ENCODE measurements around the gene RNF141. TPM values are rescaled to one million over a fixed set of nuclear protein-coding genes. Genes with fewer than 3 reads are reported as not detected.
A peak's percentile ranks its signal among the peaks of the same experiment; 100 is the strongest.

RNF141 gene
- total RNA-seq, 3 donors from 2014 or later = 16.3 to 20.7 (median 18.4) TPM

GRCh38 chr11:10544491-10545465 is 3.8 kb upstream of the RNF141 start:
- ATAC-seq (no peak), DNase-seq (no peak)
- Mint-ChIP-seq H3K4me3 (no peak overlapping the region), H3K4me1 (ENCODE audit: low read depth) (peaks cover 10% of the 10 kb centered on the region), H3K27me3 (ENCODE audit: low read depth) (peaks cover 5% of the 10 kb centered on the region), H3K9me3 (no peaks in the 10 kb centered on the region), H3K36me3 (ENCODE audit: insufficient read depth) (no peaks in the 10 kb centered on the region)

GRCh38 chr11:10543782-10544181 is 2.8 kb upstream of the RNF141 start:
- peaks cover 5% of the 10 kb centered on the region for H3K27me3 Mint-ChIP-seq (ENCODE audit: low read depth)
- ATAC-seq = no peak
- H3K4me1 Mint-ChIP-seq (ENCODE audit: low read depth) = peaks cover 16% of the 10 kb centered on the region
- H3K36me3 Mint-ChIP-seq (ENCODE audit: insufficient read depth) = no peaks in the 10 kb centered on the region
- no peak for DNase-seq
- no peak overlapping the region for H3K4me3 Mint-ChIP-seq
- no peaks in the 10 kb centered on the region for H3K9me3 Mint-ChIP-seq

- no peak for DNase-seq
- no peaks in the 10 kb centered on the region for H3K9me3 Mint-ChIP-seq
- no peak for ATAC-seq
- no peaks in the 10 kb centered on the region for H3K36me3 Mint-ChIP-seq (ENCODE audit: insufficient read depth)
- peaks cover 3% of the 10 kb centered on the region for H3K27me3 Mint-ChIP-seq (ENCODE audit: low read depth)
- no peak overlapping the region for H3K4me3 Mint-ChIP-seq
- peaks cover 18% of the 10 kb centered on the region for H3K4me1 Mint-ChIP-seq (ENCODE audit: low read depth)
Measured at GRCh38 chr11:10542776-10543175, 1.8 kb upstream of the RNF141 start.

- Mint-ChIP-seq H3K27me3 (ENCODE audit: low read depth) (peaks cover 3% of the 10 kb centered on the region), H3K9me3 (no peaks in the 10 kb centered on the region), H3K4me1 (ENCODE audit: low read depth) (peaks cover 18% of the 10 kb centered on the region), H3K36me3 (ENCODE audit: insufficient read depth) (no peaks in the 10 kb centered on the region), H3K4me3 (peak overlapping the region; percentile 91)
- DNase-seq (no peak), ATAC-seq (no peak)
Measured at GRCh38 chr11:10541561-10541930, 559 bp upstream of the RNF141 start.

GRCh38 chr11:10540546-10540914 is 457 bp downstream of the RNF141 start:
- Mint-ChIP-seq H3K4me1 (ENCODE audit: low read depth) (peaks cover 23% of the 10 kb centered on the region), H3K4me3 (peak overlapping the region; percentile 91), H3K27me3 (ENCODE audit: low read depth) (peaks cover 3% of the 10 kb centered on the region), H3K36me3 (ENCODE audit: insufficient read depth) (no peaks in the 10 kb centered on the region), H3K9me3 (no peaks in the 10 kb centered on the region)
- DNase-seq (no peak), ATAC-seq (peak; percentile 9 to 16)

GRCh38 chr11:10539339-10539738 is 1.6 kb downstream of the RNF141 start:
- no peak for DNase-seq
- H3K4me3 Mint-ChIP-seq = peak overlapping the region; percentile 91
- H3K4me1 Mint-ChIP-seq (ENCODE audit: low read depth) = peaks cover 23% of the 10 kb centered on the region
- no peaks in the 10 kb centered on the region for H3K36me3 Mint-ChIP-seq (ENCODE audit: insufficient read depth)
- ATAC-seq = no peak
- no peaks in the 10 kb centered on the region for H3K9me3 Mint-ChIP-seq
- H3K27me3 Mint-ChIP-seq (ENCODE audit: low read depth) = peaks cover 3% of the 10 kb centered on the region

- Mint-ChIP-seq H3K27me3 (ENCODE audit: low read depth) (peaks cover 3% of the 10 kb centered on the region), H3K9me3 (no peaks in the 10 kb centered on the region), H3K36me3 (ENCODE audit: insufficient read depth) (peaks cover under 1% of the 10 kb centered on the region), H3K4me1 (ENCODE audit: low read depth) (peaks cover 23% of the 10 kb centered on the region), H3K4me3 (no peak overlapping the region)
- ATAC-seq (no peak), DNase-seq (no peak)
Measured at GRCh38 chr11:10538924-10539323, 2.1 kb downstream of the RNF141 start.

GRCh38 chr11:10537600-10537999 is 3.4 kb downstream of the RNF141 start:
- H3K36me3 Mint-ChIP-seq (ENCODE audit: insufficient read depth) = peaks cover 8% of the 10 kb centered on the region
- no peak for DNase-seq
- no peaks in the 10 kb centered on the region for H3K9me3 Mint-ChIP-seq
- no peak for ATAC-seq
- no peak overlapping the region for H3K4me3 Mint-ChIP-seq
- H3K4me1 Mint-ChIP-seq (ENCODE audit: low read depth) = peaks cover 23% of the 10 kb centered on the region
- H3K27me3 Mint-ChIP-seq (ENCODE audit: low read depth) = no peaks in the 10 kb centered on the region

GRCh38 chr11:10534316-10534715 is 6.7 kb downstream of the RNF141 start:
- no peaks in the 10 kb centered on the region for H3K9me3 Mint-ChIP-seq
- H3K4me3 Mint-ChIP-seq = no peak overlapping the region
- H3K4me1 Mint-ChIP-seq (ENCODE audit: low read depth) = peaks cover 9% of the 10 kb centered on the region
- H3K36me3 Mint-ChIP-seq (ENCODE audit: insufficient read depth) = peaks cover 17% of the 10 kb centered on the region
- H3K27me3 Mint-ChIP-seq (ENCODE audit: low read depth) = no peaks in the 10 kb centered on the region
- no peak for ATAC-seq
- DNase-seq = no peak

GRCh38 chr11:10533323-10533722 is 7.7 kb downstream of the RNF141 start:
- Mint-ChIP-seq H3K4me3 (no peak overlapping the region), H3K4me1 (ENCODE audit: low read depth) (peaks cover 5% of the 10 kb centered on the region), H3K36me3 (ENCODE audit: insufficient read depth) (peaks cover 25% of the 10 kb centered on the region), H3K9me3 (no peaks in the 10 kb centered on the region), H3K27me3 (ENCODE audit: low read depth) (no peaks in the 10 kb centered on the region)
- ATAC-seq = no peak
- DNase-seq = no peak

- ATAC-seq = no peak
- DNase-seq = no peak
- peaks cover 7% of the 10 kb centered on the region for H3K4me1 Mint-ChIP-seq (ENCODE audit: low read depth)
- peaks cover 26% of the 10 kb centered on the region for H3K36me3 Mint-ChIP-seq (ENCODE audit: insufficient read depth)
- no peaks in the 10 kb centered on the region for H3K9me3 Mint-ChIP-seq
- H3K4me3 Mint-ChIP-seq = no peak overlapping the region
- H3K27me3 Mint-ChIP-seq (ENCODE audit: low read depth) = no peaks in the 10 kb centered on the region
Measured at GRCh38 chr11:10532526-10532925, 8.5 kb downstream of the RNF141 start.

GRCh38 chr11:10529279-10529678 is 11.7 kb downstream of the RNF141 start:
- ATAC-seq (no peak), DNase-seq (no peak)
- no peak overlapping the region for H3K4me3 Mint-ChIP-seq
- H3K9me3 Mint-ChIP-seq = no peaks in the 10 kb centered on the region
- peaks cover 39% of the 10 kb centered on the region for H3K36me3 Mint-ChIP-seq (ENCODE audit: insufficient read depth)
- H3K4me1 Mint-ChIP-seq (ENCODE audit: low read depth) = peaks cover 15% of the 10 kb centered on the region
- no peaks in the 10 kb centered on the region for H3K27me3 Mint-ChIP-seq (ENCODE audit: low read depth)

GRCh38 chr11:10528121-10528520 is 12.9 kb downstream of the RNF141 start:
- Mint-ChIP-seq H3K4me3 (no peak overlapping the region), H3K4me1 (ENCODE audit: low read depth) (peaks cover 15% of the 10 kb centered on the region), H3K9me3 (no peaks in the 10 kb centered on the region), H3K36me3 (ENCODE audit: insufficient read depth) (peaks cover 37% of the 10 kb centered on the region), H3K27me3 (ENCODE audit: low read depth) (no peaks in the 10 kb centered on the region)
- no peak for DNase-seq
- no peak for ATAC-seq

GRCh38 chr11:10526974-10527918 is 13.7 kb downstream of the RNF141 start:
- Mint-ChIP-seq H3K4me1 (ENCODE audit: low read depth) (peaks cover 15% of the 10 kb centered on the region), H3K27me3 (ENCODE audit: low read depth) (no peaks in the 10 kb centered on the region), H3K9me3 (no peaks in the 10 kb centered on the region), H3K36me3 (ENCODE audit: insufficient read depth) (peaks cover 33% of the 10 kb centered on the region), H3K4me3 (no peak overlapping the region)
- ATAC-seq = peak; percentile 97 to 99
- no peak for DNase-seq

All from activated T-cell treated with anti-CD3 and anti-CD28 coated beads, Interleukin-2, amount 50 U/mL, for 4 hours (primary cell).